Measurements from ENCODE around the gene PCDHB6.
"Not testable (repeated sequence)": the region's sequence is repeated elsewhere in the genome, so short reads cannot be mapped to it uniquely, and the experiment has no call there.

GRCh38 chr5:141188682-141189081, 38.8 kb downstream of the PCDHB6 start:
- not testable (repeated sequence) for TF ChIP-seq CTCF, POLR2A (IDR thresholded peaks at IDR 0.05)
